T-helper 2 cell (primary cell): Measurements from ENCODE around the gene C1orf21.

Experiments used
- DNase-seq, 5 experiments: peaks; one replicate each; pipeline versions ENCODE4 v3.0.0 to v3.0.0-alpha.2; 2012 to 2022

Gene C1orf21

GRCh38 chr1:184487531-184488193 lies 100.8 kb downstream of the C1orf21 start:
- no peak for DNase-seq

- DNase-seq = no peak
Measured at GRCh38 chr1:184489908-184490307, 103.1 kb downstream of the C1orf21 start.

- no peak for DNase-seq
Measured at GRCh38 chr1:184492536-184492935, 105.7 kb downstream of the C1orf21 start.

GRCh38 chr1:184493987-184494388 lies 107.2 kb downstream of the C1orf21 start:
- DNase-seq = no peak

GRCh38 chr1:184494929-184495328 lies 108.1 kb downstream of the C1orf21 start:
- peak in 1 of 5 experiments; percentile 5 for DNase-seq

GRCh38 chr1:184497959-184498723 lies 111.3 kb downstream of the C1orf21 start:
- DNase-seq = no peak

GRCh38 chr1:184499616-184500015 lies 112.8 kb downstream of the C1orf21 start:
- no peak for DNase-seq

- no peak for DNase-seq
Measured at GRCh38 chr1:184502161-184502560, 115.3 kb downstream of the C1orf21 start.

GRCh38 chr1:184503221-184503749 lies 116.5 kb downstream of the C1orf21 start:
- no peak for DNase-seq

- DNase-seq = no peak
Measured at GRCh38 chr1:184504040-184504954, 117.5 kb downstream of the C1orf21 start.

GRCh38 chr1:184504955-184505338 lies 118.1 kb downstream of the C1orf21 start:
- DNase-seq = no peak

GRCh38 chr1:184506481-184506880 lies 119.7 kb downstream of the C1orf21 start:
- no peak for DNase-seq

- no peak for DNase-seq
Measured at GRCh38 chr1:184507165-184507564, 120.3 kb downstream of the C1orf21 start.

- DNase-seq = no peak
Measured at GRCh38 chr1:184507604-184508280, 120.9 kb downstream of the C1orf21 start.

- DNase-seq = no peak
Measured at GRCh38 chr1:184509105-184509504, 122.3 kb downstream of the C1orf21 start.

- DNase-seq = no peak
Measured at GRCh38 chr1:184510110-184510509, 123.3 kb downstream of the C1orf21 start.

- no peak for DNase-seq
Measured at GRCh38 chr1:184512724-184513123, 125.9 kb downstream of the C1orf21 start.

- no peak for DNase-seq
Measured at GRCh38 chr1:184513421-184513820, 126.6 kb downstream of the C1orf21 start.

- DNase-seq = no peak
Measured at GRCh38 chr1:184513966-184514365, 127.1 kb downstream of the C1orf21 start.

- DNase-seq = no peak
Measured at GRCh38 chr1:184514447-184514846, 127.6 kb downstream of the C1orf21 start.

- no peak for DNase-seq
Measured at GRCh38 chr1:184517130-184517529, 130.3 kb downstream of the C1orf21 start.

- no peak for DNase-seq
Measured at GRCh38 chr1:184518736-184519357, 132.0 kb downstream of the C1orf21 start.
